Measurements from ENCODE around the gene MTNR1A.

MTNR1A gene

DNA sequence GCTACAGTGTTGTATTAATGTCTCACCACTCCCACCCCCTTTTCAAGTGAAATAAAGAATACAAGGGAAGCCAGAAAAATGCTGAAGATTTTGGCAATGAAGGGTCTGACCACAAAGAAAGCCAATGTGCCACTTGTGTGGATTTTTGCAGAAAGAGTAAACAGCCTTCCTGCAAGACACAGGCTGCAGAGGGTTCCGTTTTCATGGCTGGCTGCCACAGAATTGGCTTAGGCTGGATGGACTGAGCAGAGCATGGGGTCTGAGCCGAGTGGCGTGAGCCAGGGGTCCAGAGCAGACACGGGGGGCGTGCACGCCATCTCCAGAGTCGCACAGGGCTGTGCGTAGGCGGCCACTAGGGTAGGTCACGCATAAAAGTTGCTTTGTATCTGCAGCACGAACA, 69.2 kb downstream of the MTNR1A start:
- DNase-seq (no peak), ATAC-seq (no peak)

DNA sequence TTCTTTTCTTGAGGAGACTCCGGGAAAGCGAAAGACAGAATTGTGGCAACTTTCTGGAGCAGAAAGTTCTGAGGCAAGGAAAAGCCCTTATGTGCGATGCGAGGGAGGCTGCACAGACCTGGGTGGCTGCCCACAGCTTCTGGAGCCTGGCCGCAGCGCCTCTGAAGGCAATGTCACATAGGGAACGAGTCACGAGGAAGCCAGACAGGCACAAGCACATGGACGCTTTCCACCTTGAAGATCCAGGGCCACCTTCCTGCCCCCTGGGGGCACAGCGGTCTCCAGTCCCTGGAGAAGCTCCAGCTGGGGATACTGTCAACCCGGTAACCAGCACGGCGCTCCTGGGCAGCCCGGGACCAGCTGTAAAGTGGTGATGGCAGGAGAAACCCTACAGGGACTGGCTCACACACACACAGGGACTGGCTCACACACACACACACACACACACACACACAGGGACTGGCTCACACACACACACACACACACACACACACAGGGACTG, 69.8 kb downstream of the MTNR1A start:
- DNase-seq (no peak), ATAC-seq (no peak)

DNA sequence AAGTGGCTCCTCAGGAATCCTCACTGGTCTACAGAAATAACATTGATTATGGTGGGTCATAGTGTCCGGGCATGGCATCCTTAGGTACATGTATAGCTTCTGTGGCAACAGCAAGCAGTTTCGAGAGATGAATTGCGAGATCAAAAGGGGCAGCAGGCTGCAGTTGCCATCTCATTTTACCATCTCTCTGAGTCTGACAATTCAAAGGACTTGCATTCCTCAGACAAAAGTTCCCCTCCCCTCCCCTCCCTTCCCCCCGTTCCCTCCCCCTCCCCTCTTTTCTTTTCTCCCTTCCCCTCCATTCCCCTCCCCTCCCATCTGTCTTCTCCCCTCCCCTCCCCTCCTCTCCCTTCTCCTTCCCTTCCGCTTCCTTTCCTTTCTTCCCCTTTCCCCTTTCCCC, 70.2 kb downstream of the MTNR1A start:
- no peak for ATAC-seq
- DNase-seq = no peak

- DNase-seq (no peak), ATAC-seq (no peak)
Observed at GRCh38 chr4:186483656-186484055, 71.7 kb downstream of the MTNR1A start.

Measured in stimulated activated naive CD8-positive, alpha-beta T cell treated with anti-CD3 and anti-CD28 coated beads, Interleukin-15, Interleukin-2, amounts not matched to agents 100 U/mL and 50 U/mL, for 24 hours (primary cell).